HepG2 (cell line): Measurements from ENCODE around the gene SPDYE16. TPM values are rescaled to one million over a fixed set of nuclear protein-coding genes. Genes with fewer than 3 reads are reported as not detected.
"Not testable (repeated sequence)": the region's sequence is repeated elsewhere in the genome, so short reads cannot be mapped to it uniquely, and the experiment has no call there.

Experiments used
- ATAC-seq: fragments of 200-7000 bp; cut with Tn5 transposase; 3 replicates; pipeline ENCODE4 v1.9.1; 2020; ENCODE audit warnings: mild to moderate bottlenecking, moderate library complexity
- BruUV-seq: library from RNA; stranded (reverse); fragments of 400-500 nt; replicated peaks from 2 replicates; lab custom pipeline; 2021; lab: Mats Ljungman, UMichigan
- CTCF ChIA-PET: fragments of 300-600 bp; formaldehyde crosslinking; extraction: SDS; loops from one replicate; lab custom pipeline; 2021; ENCODE audit warnings: low total read pairs, inconsistent platforms, low intra/inter-chr PET ratio; lab: Yijun Ruan, JAX
- POLR2A ChIA-PET: fragments of 350-600 bp; sonication (Branson Sonifier 250); formaldehyde crosslinking; loops from one replicate; lab custom pipeline; 2020; ENCODE audit warnings: antibody characterized with exemption, inconsistent platforms; lab: Yijun Ruan, JAX
- DNase-seq: peaks from one replicate; pipeline ENCODE4 v3.0.0-alpha.2; 2015; ENCODE audit warnings: low spot score
- FAIRE-seq: peaks from 3 replicates; lab custom pipeline; 2011; peaks lifted over from hg19 to GRCh38; lab: Jason Lieb, UNC
- H2AFZ ChIP-seq: one replicate; pipeline ENCODE4 v1.6.1; 2011; ENCODE audit warnings: low read length, inconsistent platforms
- H3K27ac ChIP-seq: fragments of 300-600 bp; 3 replicates; pipeline ENCODE4 v1.8.0; 2011; ENCODE audit warnings: mixed run types, mild to moderate bottlenecking, mixed read lengths, low read length, inconsistent platforms; ENCODE audit not compliant: insufficient read depth; ENCODE audit errors: extremely low read length
- H3K27me3 ChIP-seq, 2 experiments: fragments of 200-600 bp in 1 of 2; 2 replicates in 1 of 2; 3 replicates in 1 of 2; pipeline versions ENCODE4 v1.6.0 to v1.8.0; 2011; ENCODE audit warnings: low read length in 2 of 2, mild to moderate bottlenecking in 2 of 2, moderate library complexity in 2 of 2, inconsistent platforms in 1 of 2; ENCODE audit not compliant: insufficient read depth in 2 of 2, control insufficient read depth in 1 of 2
- H3K36me3 ChIP-seq, 2 experiments: fragments of 200-600 bp in 1 of 2; replicated peaks in 1 of 2; 2 replicates in 1 of 2; 3 replicates in 1 of 2; pipeline versions ENCODE4 v1.5.1 to v1.8.0; 2011; ENCODE audit warnings: low read length in 2 of 2, inconsistent platforms in 1 of 2; ENCODE audit not compliant: insufficient read depth in 2 of 2, control insufficient read depth in 1 of 2
- H3K4me1 ChIP-seq: 2 replicates; pipeline ENCODE4 v1.5.1; 2012; ENCODE audit warnings: low read length, inconsistent platforms; ENCODE audit not compliant: insufficient read depth
- H3K4me2 ChIP-seq: 2 replicates; pipeline ENCODE4 v1.6.0; 2011; ENCODE audit warnings: low read depth, low read length, inconsistent platforms
- H3K4me3 ChIP-seq, 3 experiments: fragments of 200-600 bp in 1 of 3; sonication (generic), shearing (Covaris generic) in 1 of 3; replicated peaks in 1 of 3; 2 replicates each; pipeline ENCODE4 v1.5.1; 2011 to 2016; ENCODE audit warnings: low read length in 3 of 3, inconsistent platforms in 2 of 3, low read depth in 2 of 3, mild to moderate bottlenecking in 2 of 3, control low read depth in 1 of 3, mixed read lengths in 1 of 3; ENCODE audit not compliant: insufficient read depth in 1 of 3
- H3K79me2 ChIP-seq: one replicate; pipeline ENCODE4 v1.6.1; 2011; ENCODE audit warnings: low read length, inconsistent platforms; ENCODE audit not compliant: insufficient read depth
- H3K9ac ChIP-seq: 2 replicates; pipeline ENCODE4 v1.6.0; 2011; ENCODE audit warnings: mild to moderate bottlenecking, low read depth, low read length, inconsistent platforms; ENCODE audit not compliant: insufficient read depth
- H3K9me3 ChIP-seq: 2 replicates; pipeline ENCODE4 v1.5.1; 2012; ENCODE audit warnings: mild to moderate bottlenecking, low read length
- H4K20me1 ChIP-seq: 2 replicates; pipeline ENCODE4 v1.6.0; 2011; ENCODE audit warnings: inconsistent platforms, mild to moderate bottlenecking, low read length, moderate library complexity; ENCODE audit not compliant: insufficient read depth
- ZNF121 ChIP-seq: sonication (generic); formaldehyde crosslinking; IDR thresholded peaks from 2 replicates; pipeline ENCODE4 v1.5.0; 2020; ENCODE audit warnings: mild to moderate bottlenecking, missing genetic modification reagents
- WGBS: methylation state at CpG from one replicate; pipeline ENCODE4 v1.1.6; 2017; ENCODE audit warnings: low lambda C conversion rate; 5-methylcytosine and 5-hydroxymethylcytosine counted together
- in situ Hi-C: cut with HindIII; loops from 2 replicates; pipeline ENCODE4 v1.10.0; 2017; ENCODE audit warnings: low pct_unique_long_range_greater_than_20kb; ENCODE audit not compliant: extremely low pct_ligation_motif_present
- intact Hi-C: fragments of 100-400 bp; cut with micrococcal nuclease; formaldehyde crosslinking; loops from one replicate; pipeline ENCODE4 v1.10.0; 2022; ENCODE audit not compliant: unreplicated experiment
- polyA plus RNA-seq, 8 experiments: library from polyadenylated mRNA; depleted of rRNA in 3 of 8; stranded (reverse) in 7 of 8; unstranded in 1 of 8; fragments of >200 nt; fragmentation: Illumina TruSeq in 4 of 8; extraction: Trizol in 4 of 8; gene quantifications; 2 replicates each; pipeline versions ENCODE4 v1.2.1 to v1.2.3, GENCODE V29; 2011 to 2016; ENCODE audit warnings: low read depth in 4 of 8, missing spikeins in 1 of 8, mixed read lengths in 1 of 8; ENCODE audit not compliant: insufficient read depth in 1 of 8
- total RNA-seq, 5 experiments: library from RNA; depleted of rRNA; stranded (reverse); fragments of >200 nt; fragmentation: Illumina TruSeq; extraction: Trizol; gene quantifications; 2 replicates each; pipeline ENCODE4 v1.2.3, GENCODE V29; 2016; ENCODE audit warnings: low read depth in 1 of 5

SPDYE16 gene
- total and polyA plus RNA-seq, 2 of the 13 experiments (the other 11 are each of a cell fraction or from before 2014, with no cell fraction given): 0.11 TPM; not detected in 1

DNA sequence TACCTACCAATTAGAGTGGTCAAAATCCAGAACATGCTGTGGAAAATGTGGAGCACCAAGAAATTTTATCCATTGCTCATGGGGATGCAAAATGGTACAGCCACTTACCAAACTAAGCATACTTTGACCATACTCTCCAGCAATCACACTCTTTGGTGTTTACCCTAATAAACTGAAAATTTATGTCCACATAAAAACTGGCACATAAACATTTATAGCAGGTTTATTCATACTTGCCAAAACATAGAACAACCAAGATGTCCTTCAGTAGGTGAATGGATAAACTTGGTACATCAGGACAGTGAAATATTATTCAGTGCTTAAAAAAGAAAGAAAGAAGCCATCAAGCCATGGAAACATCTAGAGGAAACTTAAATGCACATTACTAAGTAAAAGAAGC lies 24.7 kb upstream of the SPDYE16 start:
- H3K4me2 ChIP-seq, in situ Hi-C loops, H3K27ac ChIP-seq, ATAC-seq, intact Hi-C loops, H3K4me3 ChIP-seq, FAIRE-seq, H2AFZ ChIP-seq, BruUV-seq, POLR2A ChIA-PET, H3K27me3 ChIP-seq, H3K9ac ChIP-seq, H3K9me3 ChIP-seq, H4K20me1 ChIP-seq, DNase-seq, CTCF ChIA-PET: not testable (repeated sequence)
- H3K36me3 ChIP-seq: peaks cover under 1 to 11% of the 10 kb centered on the region in 2 experiments; a peak in 2 of 5 replicates
- H3K79me2 ChIP-seq: peaks cover 27% of the 10 kb centered on the region
- H3K4me1 ChIP-seq: peaks cover 16% of the 10 kb centered on the region

- CTCF ChIA-PET, H3K9ac ChIP-seq, H3K9me3 ChIP-seq, H3K27ac ChIP-seq, H3K36me3 ChIP-seq, DNase-seq, in situ Hi-C loops, H2AFZ ChIP-seq, ATAC-seq, intact Hi-C loops, POLR2A ChIA-PET, H3K27me3 ChIP-seq, H3K4me3 ChIP-seq, BruUV-seq, FAIRE-seq, H4K20me1 ChIP-seq, H3K4me2 ChIP-seq: not testable (repeated sequence)
- peak; percentile 74 for TF ChIP-seq ZNF121 (CRISPR knock-in tag)
- 94% methylated on average over 4 of the region's 4 CpGs for WGBS
- Histone ChIP-seq H3K79me2 (peaks cover 26% of the 10 kb centered on the region), H3K4me1 (peaks cover 16% of the 10 kb centered on the region)
These were observed 24.2 kb upstream of the SPDYE16 start for GRCh38 chr7:76567311-76567710.

GRCh38 chr7:76565001-76565400 lies 21.9 kb upstream of the SPDYE16 start:
- Histone ChIP-seq H3K79me2 (peaks cover 27% of the 10 kb centered on the region), H3K4me1 (peaks cover 21% of the 10 kb centered on the region)
- intact Hi-C loops, DNase-seq, H3K4me3 ChIP-seq, H4K20me1 ChIP-seq, POLR2A ChIA-PET, FAIRE-seq, H3K9ac ChIP-seq, H3K27me3 ChIP-seq, H3K9me3 ChIP-seq, ATAC-seq, H3K36me3 ChIP-seq, H2AFZ ChIP-seq, BruUV-seq, H3K27ac ChIP-seq, in situ Hi-C loops, CTCF ChIA-PET, H3K4me2 ChIP-seq: not testable (repeated sequence)
- WGBS: 76% methylated on average over 3 of the region's 3 CpGs

- H3K79me2 ChIP-seq: peaks cover 16% of the 10 kb centered on the region
- H3K36me3 ChIP-seq, CTCF ChIA-PET, in situ Hi-C loops, POLR2A ChIA-PET, H3K27ac ChIP-seq, H3K27me3 ChIP-seq, H2AFZ ChIP-seq, H3K9ac ChIP-seq, BruUV-seq, FAIRE-seq, H4K20me1 ChIP-seq, ATAC-seq, H3K4me3 ChIP-seq, H3K9me3 ChIP-seq, DNase-seq, intact Hi-C loops, H3K4me2 ChIP-seq: not testable (repeated sequence)
- 98% methylated on average over 3 of the region's 3 CpGs for WGBS
- peaks cover 16% of the 10 kb centered on the region; the same call in 1 of the 2 replicates for H3K4me1 ChIP-seq
These were observed 18.2 kb upstream of the SPDYE16 start for GRCh38 chr7:76561342-76561741.
